ENCODE data around the gene METAP1D.
"Not testable (repeated sequence)": the region's sequence is repeated elsewhere in the genome, so short reads cannot be mapped to it uniquely, and the experiment has no call there.

METAP1D gene

DNA sequence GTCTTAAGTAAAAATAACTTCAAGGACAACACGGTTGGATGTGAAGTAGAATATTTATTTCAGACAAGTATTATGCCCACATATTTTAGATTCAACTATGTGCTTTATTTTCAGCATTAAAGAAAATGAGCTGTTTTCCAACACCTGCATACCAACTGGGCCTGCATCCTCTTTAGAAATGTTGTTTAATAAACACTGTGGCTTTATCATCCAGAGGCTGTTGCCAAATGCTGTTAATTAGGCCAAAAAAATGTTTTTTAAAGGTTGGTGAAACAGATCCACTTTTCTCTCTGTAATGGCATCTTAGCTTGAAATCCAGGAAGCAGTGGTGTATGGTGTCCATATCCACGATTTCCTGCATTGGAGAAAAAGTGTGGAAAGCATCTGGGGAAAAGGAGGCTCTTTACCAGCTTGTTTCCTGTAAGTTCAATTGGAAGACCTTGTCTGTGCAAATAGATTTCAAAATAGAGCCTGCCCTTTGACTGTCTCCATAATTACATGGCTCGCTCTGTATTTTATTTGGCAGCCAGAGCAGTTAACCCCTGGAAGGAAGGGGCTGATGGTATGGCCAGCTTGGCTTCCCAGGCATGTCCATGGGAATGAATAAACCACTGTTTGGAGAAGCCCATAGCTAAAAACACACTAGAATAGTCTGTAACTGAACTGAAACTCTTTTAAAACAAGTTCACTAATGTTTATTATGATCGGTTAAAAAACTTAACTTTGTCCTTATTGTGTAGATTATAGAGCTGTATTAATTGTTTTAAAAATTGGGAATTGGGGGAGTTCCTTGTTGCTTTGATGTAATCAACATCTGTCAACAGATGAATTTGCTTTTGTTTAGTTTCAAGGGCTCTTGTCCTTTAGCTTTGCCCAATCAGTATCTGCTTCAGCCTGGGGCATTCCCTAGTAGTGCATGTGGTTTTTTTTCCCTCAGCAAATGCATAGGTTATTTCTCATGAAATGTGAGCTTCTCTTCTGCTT lies 52.5 kb downstream of the METAP1D start:
- Histone ChIP-seq H3K27ac (no peak overlapping the region), H3K4me3 (no peak overlapping the region)
- TF ChIP-seq, protein P1, sequence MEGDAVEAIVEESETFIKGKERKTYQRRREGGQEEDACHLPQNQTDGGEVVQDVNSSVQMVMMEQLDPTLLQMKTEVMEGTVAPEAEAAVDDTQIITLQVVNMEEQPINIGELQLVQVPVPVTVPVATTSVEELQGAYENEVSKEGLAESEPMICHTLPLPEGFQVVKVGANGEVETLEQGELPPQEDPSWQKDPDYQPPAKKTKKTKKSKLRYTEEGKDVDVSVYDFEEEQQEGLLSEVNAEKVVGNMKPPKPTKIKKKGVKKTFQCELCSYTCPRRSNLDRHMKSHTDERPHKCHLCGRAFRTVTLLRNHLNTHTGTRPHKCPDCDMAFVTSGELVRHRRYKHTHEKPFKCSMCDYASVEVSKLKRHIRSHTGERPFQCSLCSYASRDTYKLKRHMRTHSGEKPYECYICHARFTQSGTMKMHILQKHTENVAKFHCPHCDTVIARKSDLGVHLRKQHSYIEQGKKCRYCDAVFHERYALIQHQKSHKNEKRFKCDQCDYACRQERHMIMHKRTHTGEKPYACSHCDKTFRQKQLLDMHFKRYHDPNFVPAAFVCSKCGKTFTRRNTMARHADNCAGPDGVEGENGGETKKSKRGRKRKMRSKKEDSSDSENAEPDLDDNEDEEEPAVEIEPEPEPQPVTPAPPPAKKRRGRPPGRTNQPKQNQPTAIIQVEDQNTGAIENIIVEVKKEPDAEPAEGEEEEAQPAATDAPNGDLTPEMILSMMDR (IDR thresholded peaks at IDR 0.05) = no peak
- no peak for DNase-seq (ENCODE audit: low spot score)

DNA sequence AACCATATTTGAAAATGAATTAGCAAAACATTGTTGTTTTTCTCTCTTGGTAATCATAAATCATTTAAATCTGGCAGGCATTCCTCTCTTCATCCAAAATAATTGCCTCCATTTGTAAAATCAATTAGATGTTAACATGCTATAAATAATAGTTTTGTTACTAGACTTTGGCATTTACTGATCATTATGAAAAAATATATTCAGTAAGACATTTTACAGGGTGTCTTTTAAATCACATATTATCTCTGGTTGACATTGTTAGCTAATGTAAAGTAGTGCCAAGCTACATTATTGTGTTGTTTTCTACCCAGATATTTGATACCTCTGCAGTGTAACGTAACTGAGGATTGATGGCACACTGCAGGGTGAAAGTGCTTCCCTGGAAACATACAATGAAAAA lies 53.7 kb downstream of the METAP1D start:
- Histone ChIP-seq H3K27ac (no peak overlapping the region), H3K4me3 (no peak overlapping the region)
- TF ChIP-seq, protein P1 (IDR thresholded peaks at IDR 0.05) = no peak
- no peak for DNase-seq (ENCODE audit: low spot score)

DNA sequence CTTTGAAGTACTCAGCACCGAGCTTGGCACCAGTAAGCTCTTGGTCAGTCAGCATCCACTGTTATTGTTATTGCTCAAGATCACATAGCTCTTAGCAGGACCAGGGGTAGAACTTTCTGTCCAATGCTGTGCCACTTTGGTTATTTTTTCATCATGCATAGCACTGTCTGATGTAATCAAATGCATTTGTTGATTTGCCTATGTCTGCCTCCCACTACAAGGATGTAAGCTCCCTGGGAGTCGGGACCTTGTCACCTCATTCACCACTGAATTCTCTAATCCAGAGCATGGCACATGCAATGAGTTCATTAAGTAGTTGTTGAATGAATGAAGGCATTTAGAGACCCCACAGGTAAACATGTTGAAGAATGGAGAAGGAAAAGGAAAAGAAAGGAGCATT lies 56.5 kb downstream of the METAP1D start:
- TF ChIP-seq, protein P1 (IDR thresholded peaks at IDR 0.05) = no peak
- DNase-seq (ENCODE audit: low spot score) = no peak
- no peak overlapping the region for H3K27ac ChIP-seq
- H3K4me3 ChIP-seq = no peak overlapping the region

DNA sequence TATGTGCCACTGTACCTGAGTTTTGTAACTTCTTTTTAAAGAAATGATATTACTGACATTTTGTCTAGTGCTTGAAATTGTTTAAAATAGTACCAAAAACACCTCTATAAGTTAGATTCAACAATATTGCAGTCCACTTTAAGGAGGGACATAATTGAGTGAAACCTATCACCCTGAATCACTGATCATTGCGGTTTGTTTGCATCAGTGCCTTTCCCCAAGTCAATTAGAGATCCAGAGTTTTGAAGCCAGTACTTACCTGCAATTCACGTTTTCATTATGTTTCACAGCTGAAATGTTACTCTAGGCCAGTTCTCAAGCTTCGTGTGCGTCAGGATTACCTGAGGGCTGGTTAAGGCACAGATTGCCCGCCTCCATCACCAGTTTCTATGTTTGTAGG lies 58.9 kb downstream of the METAP1D start:
- no peak overlapping the region for H3K27ac ChIP-seq
- TF ChIP-seq, protein P1 (IDR thresholded peaks at IDR 0.05) = no peak
- H3K4me3 ChIP-seq = no peak overlapping the region
- DNase-seq (ENCODE audit: low spot score) = no peak

DNA sequence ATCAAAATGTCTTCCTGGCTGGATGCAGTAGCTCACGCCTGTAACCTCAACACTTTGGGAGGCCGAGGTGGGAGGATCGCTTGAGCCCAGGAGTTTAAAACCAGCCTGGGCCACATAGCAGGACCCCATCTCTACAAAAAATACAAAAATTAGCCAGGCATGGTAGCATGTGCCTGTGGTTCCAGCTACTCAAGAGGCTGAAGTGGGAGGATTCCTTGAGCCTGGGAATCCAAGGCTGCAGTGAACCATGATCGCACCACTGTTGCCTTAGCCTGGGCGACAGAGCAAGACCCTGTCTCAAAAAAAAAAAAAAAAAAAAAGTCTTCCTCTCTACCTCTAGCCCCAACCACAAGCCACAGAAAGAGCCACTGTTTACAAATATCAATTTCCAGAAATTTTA lies 60.4 kb downstream of the METAP1D start:
- DNase-seq (ENCODE audit: low spot score); H3K4me3 ChIP-seq; H3K27ac ChIP-seq: not testable (repeated sequence)

DNA sequence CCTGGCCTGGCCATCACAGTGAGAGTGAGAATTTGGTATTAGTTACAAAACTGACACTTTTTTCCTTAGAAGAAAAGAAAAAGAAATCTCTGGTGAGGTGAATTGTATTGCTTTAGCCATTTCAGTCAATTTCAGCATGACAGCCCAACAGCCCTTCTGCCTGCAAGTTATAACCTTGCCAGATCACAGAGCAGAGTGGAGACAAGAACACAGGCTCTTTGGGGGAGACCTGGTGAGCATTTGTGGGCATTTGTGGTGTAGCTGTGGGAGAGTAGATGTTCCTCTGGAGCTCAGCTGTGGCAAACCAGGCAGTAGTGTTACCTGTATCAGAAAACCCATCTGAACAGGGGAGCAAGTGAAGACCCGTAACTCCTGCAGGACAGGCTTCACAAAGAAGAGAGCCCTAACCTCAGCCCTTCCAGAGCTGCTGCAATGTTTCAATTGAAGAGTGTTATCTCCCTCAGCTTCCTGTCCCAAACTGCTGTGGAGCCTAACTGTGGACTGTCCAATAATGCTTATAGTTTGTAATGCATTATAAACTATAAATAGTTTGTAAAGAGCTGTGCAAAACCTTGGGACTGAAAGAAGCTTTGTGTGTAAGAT lies 62.8 kb downstream of the METAP1D start:
- no peak overlapping the region for H3K27ac ChIP-seq
- no peak overlapping the region for H3K4me3 ChIP-seq
- DNase-seq (ENCODE audit: low spot score) = no peak
- TF ChIP-seq, protein P1 (IDR thresholded peaks at IDR 0.05) = no peak

DNA sequence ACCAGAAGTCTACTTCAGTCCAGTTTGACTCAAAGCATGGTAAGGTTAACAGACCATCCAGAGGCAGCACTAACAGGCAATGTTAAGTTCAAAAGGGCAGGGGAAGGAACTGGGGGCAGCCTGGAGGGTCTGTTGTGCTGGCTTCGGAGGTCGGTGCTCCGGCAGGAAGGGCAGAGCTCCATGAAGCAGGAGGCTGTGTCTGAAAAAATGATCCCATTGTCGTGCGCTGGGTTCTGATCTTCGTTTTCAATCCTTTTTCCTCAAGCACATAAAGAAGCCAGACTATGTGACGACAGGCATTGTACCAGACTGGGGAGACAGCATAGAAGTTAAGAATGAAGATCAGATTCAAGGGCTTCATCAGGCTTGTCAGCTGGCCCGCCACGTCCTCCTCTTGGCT lies 63.7 kb downstream of the METAP1D start:
- no peak for DNase-seq (ENCODE audit: low spot score)
- H3K4me3 ChIP-seq = no peak overlapping the region
- TF ChIP-seq, protein P1 (IDR thresholded peaks at IDR 0.05) = no peak
- no peak overlapping the region for H3K27ac ChIP-seq
